GM12875 (cell line): Measurements from ENCODE around the gene GASK1B.
A peak's percentile ranks its signal among the peaks of the same experiment; 100 is the strongest.

Experiments used
- H3K4me3 ChIP-seq: one replicate; pipeline ENCODE4 v1.5.1; 2011; ENCODE audit warnings: low read depth, low read length, control low read depth
- CTCF ChIP-seq: IDR thresholded peaks from 2 replicates; pipeline ENCODE4 v1.5.1; 2011; ENCODE audit warnings: low read depth, mild to moderate bottlenecking, control low read depth, inconsistent platforms, low read length, moderate library complexity, borderline replicate concordance; ENCODE audit not compliant: insufficient read depth

GASK1B gene

GRCh38 chr4:158172261-158173258 lies at the start of gene GASK1B:
Gene GASK1B, minus strand, starts transcription at chr4:158173025. Its CDS starts 1,650 bp downstream, at chr4:158171375.
- TF ChIP-seq CTCF = peak; percentile 48; the same call in 1 of the 2 replicates
- H3K4me3 ChIP-seq = no peak within 1 kb of the TSS

GRCh38 chr4:158219623-158220022 lies 46.8 kb upstream of the GASK1B start:
- H3K4me3 ChIP-seq = no peak overlapping the region
- no peak for TF ChIP-seq CTCF

- H3K4me3 ChIP-seq = no peak overlapping the region
- TF ChIP-seq CTCF = no peak
Measured at GRCh38 chr4:158217763-158218162, 44.9 kb upstream of the GASK1B start.

- H3K4me3 ChIP-seq = no peak overlapping the region
- TF ChIP-seq CTCF = no peak
Measured at GRCh38 chr4:158214856-158215255, 42.0 kb upstream of the GASK1B start.

GRCh38 chr4:158213466-158213865 lies 40.6 kb upstream of the GASK1B start:
- no peak for TF ChIP-seq CTCF
- no peak overlapping the region for H3K4me3 ChIP-seq

- H3K4me3 ChIP-seq = no peak overlapping the region
- no peak for TF ChIP-seq CTCF
Measured at GRCh38 chr4:158211222-158211621, 38.4 kb upstream of the GASK1B start.
